ENCODE measurements around the gene PTBP3.

- TF ChIP-seq CTCF (conservative IDR thresholded peaks at IDR 0.05; ENCODE audit: low read depth, low read length): no peak
- TF ChIP-seq EZH2 (IDR thresholded peaks at IDR 0.05; ENCODE audit: borderline replicate concordance, low read depth, low read length, poor library complexity, severe bottlenecking): no peak
These were observed 53.9 kb downstream of the PTBP3 start for GRCh38 chr9:112279501-112279900.
